KOPT-K1 (cell line): ENCODE results near the gene HIVEP2.
A peak's percentile ranks its signal among the peaks of the same experiment; 100 is the strongest.
"Not testable (repeated sequence)": the region's sequence is repeated elsewhere in the genome, so short reads cannot be mapped to it uniquely, and the experiment has no call there.

Experiments used
- H3K27ac ChIP-seq: fragments of 200-600 bp; sonication (generic); 2 replicates; pipeline ENCODE4 v1.5.1; 2016; ENCODE audit warnings: antibody characterized with exemption, mild to moderate bottlenecking, low read depth, low read length; ENCODE audit not compliant: poor library complexity, severe bottlenecking
- H3K36me3 ChIP-seq: fragments of 200-600 bp; sonication (generic); 2 replicates; pipeline ENCODE4 v1.5.1; 2017; ENCODE audit warnings: antibody characterized with exemption, mild to moderate bottlenecking, low read length, moderate library complexity; ENCODE audit not compliant: insufficient read depth
- H3K9me3 ChIP-seq: fragments of 200-600 bp; sonication (generic); 2 replicates; pipeline ENCODE4 v1.5.1; 2017; ENCODE audit warnings: antibody characterized with exemption, low read length, mild to moderate bottlenecking; ENCODE audit not compliant: insufficient read depth, poor library complexity, severe bottlenecking

The HIVEP2 gene, protein sequence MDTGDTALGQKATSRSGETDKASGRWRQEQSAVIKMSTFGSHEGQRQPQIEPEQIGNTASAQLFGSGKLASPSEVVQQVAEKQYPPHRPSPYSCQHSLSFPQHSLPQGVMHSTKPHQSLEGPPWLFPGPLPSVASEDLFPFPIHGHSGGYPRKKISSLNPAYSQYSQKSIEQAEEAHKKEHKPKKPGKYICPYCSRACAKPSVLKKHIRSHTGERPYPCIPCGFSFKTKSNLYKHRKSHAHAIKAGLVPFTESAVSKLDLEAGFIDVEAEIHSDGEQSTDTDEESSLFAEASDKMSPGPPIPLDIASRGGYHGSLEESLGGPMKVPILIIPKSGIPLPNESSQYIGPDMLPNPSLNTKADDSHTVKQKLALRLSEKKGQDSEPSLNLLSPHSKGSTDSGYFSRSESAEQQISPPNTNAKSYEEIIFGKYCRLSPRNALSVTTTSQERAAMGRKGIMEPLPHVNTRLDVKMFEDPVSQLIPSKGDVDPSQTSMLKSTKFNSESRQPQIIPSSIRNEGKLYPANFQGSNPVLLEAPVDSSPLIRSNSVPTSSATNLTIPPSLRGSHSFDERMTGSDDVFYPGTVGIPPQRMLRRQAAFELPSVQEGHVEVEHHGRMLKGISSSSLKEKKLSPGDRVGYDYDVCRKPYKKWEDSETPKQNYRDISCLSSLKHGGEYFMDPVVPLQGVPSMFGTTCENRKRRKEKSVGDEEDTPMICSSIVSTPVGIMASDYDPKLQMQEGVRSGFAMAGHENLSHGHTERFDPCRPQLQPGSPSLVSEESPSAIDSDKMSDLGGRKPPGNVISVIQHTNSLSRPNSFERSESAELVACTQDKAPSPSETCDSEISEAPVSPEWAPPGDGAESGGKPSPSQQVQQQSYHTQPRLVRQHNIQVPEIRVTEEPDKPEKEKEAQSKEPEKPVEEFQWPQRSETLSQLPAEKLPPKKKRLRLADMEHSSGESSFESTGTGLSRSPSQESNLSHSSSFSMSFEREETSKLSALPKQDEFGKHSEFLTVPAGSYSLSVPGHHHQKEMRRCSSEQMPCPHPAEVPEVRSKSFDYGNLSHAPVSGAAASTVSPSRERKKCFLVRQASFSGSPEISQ (N-terminal part only)

DNA sequence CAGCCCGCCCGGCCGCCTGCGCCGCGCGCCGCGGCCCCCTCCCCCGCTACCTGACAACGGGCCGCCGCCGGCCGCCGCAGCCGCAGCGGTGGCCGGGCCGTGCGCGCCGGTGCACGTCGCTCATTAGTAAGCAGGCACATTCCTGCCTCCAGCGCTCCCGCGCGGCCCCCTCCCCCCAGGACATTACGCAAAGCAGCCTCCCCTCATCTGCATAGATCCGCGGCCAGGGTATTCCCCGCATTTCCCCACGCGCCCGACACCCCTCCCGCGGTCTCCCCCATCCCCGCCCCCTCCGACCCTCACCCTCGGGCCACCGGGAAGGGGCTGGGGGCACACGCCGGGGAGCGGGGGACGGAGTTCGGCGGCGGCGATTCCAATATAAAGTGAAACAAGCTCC lies at the start of gene HIVEP2:
Gene HIVEP2, minus strand, starts transcription at position 128 of the 397 bp plus-strand sequence. CDS start 170,438 bp downstream, outside the sequence.
- Histone ChIP-seq H3K36me3 (no peaks in the 10 kb centered on the region), H3K27ac (peak within 1 kb of the TSS; percentile 100), H3K9me3 (no peaks in the 10 kb centered on the region)

DNA sequence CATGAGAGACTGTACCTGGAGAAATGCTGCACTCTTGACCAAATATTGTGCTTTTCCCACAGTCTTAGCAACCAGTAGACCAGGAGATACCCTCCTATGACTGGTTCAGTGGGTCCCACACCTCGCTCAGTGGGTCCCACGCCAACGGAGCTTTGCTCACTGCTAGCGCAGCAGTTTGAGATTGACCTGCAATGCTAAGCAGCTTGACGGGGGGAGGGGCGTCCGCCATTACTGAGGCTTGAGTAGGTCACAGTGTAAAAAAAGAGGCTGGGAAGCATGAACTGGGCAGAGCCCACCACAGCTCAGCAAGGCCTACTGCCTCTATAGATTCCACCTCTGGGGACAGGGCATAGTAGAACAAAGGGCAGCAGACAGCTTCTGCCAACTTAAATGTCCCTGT lies 49.0 kb upstream of the HIVEP2 start:
- H3K9me3 ChIP-seq = no peaks in the 10 kb centered on the region
- H3K27ac ChIP-seq = no peak overlapping the region
- no peaks in the 10 kb centered on the region for H3K36me3 ChIP-seq

DNA sequence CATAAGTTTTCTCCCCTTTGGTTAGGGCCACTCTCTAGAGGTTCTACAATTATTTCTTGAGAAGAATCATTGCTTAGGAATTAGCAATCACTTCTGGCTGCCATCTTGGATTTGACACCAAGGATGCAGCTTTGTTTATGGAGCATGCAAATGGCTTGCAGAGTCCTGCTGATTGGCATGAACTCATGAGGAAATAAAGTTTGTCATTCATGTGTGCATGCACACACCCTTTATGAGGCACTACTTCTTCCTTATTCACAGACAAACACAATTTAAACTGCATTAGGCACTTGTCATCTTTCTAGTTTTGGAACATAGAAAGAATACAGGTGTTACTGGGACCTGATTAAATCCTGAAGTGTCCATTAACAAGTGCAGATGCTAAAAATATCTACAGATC lies 42.5 kb upstream of the HIVEP2 start:
- Histone ChIP-seq H3K36me3 (no peaks in the 10 kb centered on the region), H3K9me3 (peaks cover 7% of the 10 kb centered on the region), H3K27ac (no peak overlapping the region)

DNA sequence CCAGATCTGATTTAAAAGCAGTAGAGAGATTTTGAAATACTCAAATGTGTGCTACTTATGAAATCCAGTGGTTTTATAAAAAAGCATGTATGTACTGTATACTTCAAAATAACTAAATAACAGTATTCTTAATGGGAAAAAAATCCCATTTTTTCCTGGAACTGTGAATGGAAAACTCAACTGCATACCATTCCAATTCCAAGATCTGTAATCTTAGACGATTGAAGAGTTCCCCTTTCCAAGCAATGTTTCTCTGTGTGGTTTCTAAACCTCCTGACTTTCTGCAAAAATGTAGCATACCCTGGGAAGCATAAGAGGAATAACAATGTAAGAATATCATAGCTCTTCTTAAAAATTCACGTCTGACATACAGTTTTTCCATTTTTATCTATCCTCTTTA lies 40.3 kb upstream of the HIVEP2 start:
- peaks cover 12% of the 10 kb centered on the region for H3K9me3 ChIP-seq
- H3K36me3 ChIP-seq = no peaks in the 10 kb centered on the region
- H3K27ac ChIP-seq = no peak overlapping the region

DNA sequence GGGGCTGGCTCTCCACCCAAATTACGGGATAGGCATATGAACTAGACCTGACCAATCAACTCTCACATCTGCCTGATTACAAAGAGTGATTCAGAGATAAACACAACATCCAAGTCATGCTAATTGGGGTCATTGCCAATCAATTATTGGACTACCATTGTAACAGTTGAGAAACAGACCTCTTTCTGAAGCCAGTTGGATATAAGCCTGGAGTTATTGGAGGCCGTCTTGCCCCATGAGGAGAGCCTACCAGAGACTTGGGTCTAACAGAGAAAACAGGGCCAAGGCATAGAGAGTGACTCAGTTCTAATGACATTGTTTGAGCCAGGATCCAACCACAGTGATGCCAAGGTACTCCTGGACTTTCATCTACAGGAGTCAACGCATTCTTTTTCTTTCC lies 39.4 kb upstream of the HIVEP2 start:
- Histone ChIP-seq H3K27ac (no peak overlapping the region), H3K9me3 (peaks cover 12% of the 10 kb centered on the region), H3K36me3 (no peaks in the 10 kb centered on the region)

DNA sequence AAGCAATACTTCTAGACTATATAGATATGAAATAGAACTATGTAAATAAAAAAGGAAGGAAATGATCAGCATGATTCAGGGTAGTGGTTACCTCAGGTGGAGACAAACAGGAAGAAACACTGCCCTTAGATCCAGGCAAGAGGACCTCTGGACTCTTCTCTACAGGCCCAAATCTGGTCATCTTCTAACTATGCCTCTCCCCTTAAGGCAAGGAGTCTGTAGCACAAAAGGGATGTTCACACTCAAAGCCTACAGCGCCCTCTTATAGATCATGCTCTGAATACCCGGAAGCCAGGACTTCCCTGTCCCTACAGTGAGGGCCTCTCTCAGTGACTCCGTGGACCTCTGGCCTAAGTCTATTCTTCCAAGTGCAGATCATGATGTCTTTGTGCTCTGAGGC lies 30.4 kb upstream of the HIVEP2 start:
- Histone ChIP-seq H3K27ac (no peak overlapping the region), H3K36me3 (no peaks in the 10 kb centered on the region)

DNA sequence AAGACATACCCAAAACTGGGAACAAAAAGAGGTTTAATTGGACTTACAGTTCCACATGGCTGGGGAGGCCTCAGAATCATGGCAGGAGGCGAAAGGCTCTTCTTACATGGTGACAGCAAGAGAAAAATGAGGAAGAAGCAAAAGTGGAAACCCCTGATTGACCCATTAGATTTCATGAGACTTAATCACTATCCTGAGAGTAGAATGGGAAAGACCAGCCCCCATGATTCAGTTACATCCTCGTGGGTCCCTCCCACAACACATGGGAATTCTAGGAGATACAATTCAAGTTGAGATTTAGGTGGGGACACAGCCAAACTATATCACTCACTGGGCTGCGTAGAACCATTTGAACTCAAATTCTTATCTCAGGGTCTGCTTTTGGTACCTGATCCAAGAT lies 26.0 kb upstream of the HIVEP2 start:
- not testable (repeated sequence) for H3K36me3 ChIP-seq, H3K27ac ChIP-seq, H3K9me3 ChIP-seq

More for the DNA sequence above, 30.4 kb upstream of the HIVEP2 start:
- H3K9me3 ChIP-seq = peaks cover 5% of the 10 kb centered on the region

DNA sequence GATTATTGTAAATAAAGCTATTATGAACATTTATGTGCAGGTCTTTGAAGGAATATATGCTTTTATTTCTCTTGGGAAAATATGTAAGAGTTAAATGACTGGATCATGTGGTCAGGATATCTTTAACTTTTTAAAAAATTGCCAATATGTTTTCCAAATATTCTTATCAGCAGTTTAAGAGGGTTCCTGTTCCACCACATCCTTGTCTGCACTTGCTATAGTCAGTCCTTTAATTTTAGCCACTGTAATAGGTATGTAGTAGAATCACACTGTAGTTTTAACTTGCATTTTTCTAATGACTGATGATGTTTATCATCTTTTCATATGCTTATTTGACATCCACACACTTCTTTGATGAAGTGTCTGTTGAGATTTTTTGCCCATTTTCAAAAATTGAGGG lies 23.6 kb upstream of the HIVEP2 start:
- Histone ChIP-seq H3K36me3 (no peaks in the 10 kb centered on the region), H3K27ac (no peak overlapping the region), H3K9me3 (no peaks in the 10 kb centered on the region)

DNA sequence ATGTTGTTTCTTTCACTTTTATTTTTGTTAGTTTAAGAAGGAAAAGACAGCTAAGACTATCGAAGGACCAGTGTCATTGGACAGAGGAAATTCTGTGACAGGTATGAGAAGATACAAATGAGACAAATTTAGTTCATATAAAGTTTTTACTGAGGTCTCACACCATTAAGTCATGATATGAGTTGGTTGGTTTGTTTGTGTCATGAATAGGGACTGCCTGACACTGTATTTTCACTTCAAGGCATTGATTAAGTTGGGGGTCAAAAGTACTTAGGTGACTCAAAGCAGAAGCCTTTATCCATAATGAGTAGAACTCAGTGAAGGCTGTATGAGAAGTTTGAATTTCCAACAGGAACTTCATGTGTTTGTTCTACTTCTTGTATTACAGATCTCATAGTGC lies 21.3 kb upstream of the HIVEP2 start:
- Histone ChIP-seq H3K27ac (no peak overlapping the region), H3K9me3 (peaks cover under 1% of the 10 kb centered on the region), H3K36me3 (no peaks in the 10 kb centered on the region)

DNA sequence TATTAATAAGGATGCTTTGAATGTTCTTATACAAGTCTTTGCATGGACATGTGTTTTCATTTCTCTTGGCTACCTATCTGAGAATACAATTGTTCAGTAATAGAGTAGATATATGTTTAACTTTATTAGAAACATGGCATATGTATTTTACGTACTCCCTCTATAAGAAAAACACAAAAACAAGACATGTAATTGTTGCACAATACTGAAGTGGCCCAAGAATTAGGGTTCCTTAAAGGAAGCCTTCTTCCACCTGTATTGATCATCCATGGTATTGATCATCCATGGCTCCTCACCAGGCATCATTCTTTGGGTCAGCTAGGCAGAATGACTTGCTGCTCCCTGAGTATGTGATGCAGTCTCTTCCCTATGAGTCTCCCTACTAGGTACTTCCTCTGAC lies 20.2 kb upstream of the HIVEP2 start:
- peaks cover 11% of the 10 kb centered on the region for H3K9me3 ChIP-seq
- H3K27ac ChIP-seq = no peak overlapping the region
- H3K36me3 ChIP-seq = no peaks in the 10 kb centered on the region

DNA sequence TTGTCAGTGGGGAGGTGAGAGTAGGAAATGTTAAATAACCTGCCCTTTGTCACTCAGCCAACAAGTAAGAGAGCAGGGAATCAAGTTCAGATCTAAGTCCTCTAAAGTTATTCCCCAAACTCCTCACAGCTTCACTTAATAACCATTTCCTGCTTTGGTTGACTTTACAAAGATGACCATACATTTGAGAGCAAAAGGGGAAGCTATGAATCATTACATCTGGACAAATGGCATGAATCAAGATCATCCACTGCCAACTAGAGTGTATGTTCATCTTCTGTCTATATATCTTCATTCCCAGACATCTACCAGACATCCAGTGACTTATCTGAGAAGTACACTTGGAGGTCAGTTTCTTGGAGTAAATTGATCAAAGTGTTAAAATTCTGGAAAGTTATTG lies 15.1 kb upstream of the HIVEP2 start:
- Histone ChIP-seq H3K36me3 (no peaks in the 10 kb centered on the region), H3K9me3 (peaks cover 11% of the 10 kb centered on the region), H3K27ac (no peak overlapping the region)

DNA sequence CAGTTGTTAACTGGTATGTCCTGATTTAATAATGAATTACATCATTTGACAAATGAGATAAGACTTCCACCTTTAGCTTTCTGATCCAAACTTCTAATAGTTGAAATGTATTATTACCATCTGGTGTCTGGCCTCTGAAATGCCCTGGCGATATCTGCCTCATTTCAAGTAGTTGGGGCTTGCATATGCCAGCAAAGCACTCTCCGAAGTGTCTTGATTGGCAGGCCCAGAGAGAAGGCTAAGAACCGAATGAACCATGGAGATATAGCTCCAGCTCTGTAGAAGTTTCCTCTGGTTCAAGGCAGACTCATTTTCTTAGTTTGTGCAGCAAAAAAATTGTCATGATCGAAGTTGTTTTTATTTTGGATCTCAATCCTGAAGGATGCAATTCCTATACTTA lies 13.4 kb upstream of the HIVEP2 start:
- Histone ChIP-seq H3K36me3 (no peaks in the 10 kb centered on the region), H3K27ac (no peak overlapping the region), H3K9me3 (peaks cover 11% of the 10 kb centered on the region)

DNA sequence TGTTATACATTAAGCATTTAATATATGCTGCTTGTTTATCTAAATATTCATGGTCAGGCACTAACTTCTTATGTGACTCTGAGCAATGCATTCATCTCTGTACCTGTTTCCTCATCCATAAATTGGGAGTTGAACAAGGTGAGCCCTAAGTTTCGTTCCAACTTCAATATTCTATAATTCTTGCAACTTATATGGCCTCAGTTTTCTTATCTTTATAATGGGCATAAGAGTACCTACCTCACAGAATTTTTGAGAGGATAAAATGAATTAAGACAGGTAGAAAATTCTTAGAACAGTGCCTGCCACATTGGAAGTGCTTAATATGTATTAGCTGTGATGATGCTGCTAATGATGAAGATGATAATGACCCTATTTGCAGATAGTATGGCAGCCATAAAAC lies 11.8 kb upstream of the HIVEP2 start:
- no peak overlapping the region for H3K27ac ChIP-seq
- no peaks in the 10 kb centered on the region for H3K36me3 ChIP-seq
- H3K9me3 ChIP-seq = peaks cover 11% of the 10 kb centered on the region

DNA sequence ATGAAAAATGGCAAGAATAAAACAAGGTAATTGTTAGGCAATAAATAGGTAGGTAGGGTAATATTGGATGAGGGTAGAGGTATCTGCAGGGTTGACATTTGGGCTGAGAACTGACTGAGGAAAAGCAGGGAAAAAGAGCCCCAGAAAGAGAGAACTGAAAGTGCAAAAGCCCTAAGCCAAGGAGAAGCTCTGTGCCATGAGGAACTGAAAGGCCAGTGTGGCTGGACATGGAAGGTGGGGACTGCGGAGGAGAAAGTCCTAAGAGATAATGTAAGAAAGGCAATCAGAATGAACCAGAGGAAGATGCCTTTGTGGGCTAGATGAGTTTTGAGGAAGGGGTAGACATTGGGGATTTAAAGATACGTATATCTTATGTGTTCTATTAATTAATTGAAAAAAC lies 9.9 kb upstream of the HIVEP2 start:
- Histone ChIP-seq H3K9me3 (no peaks in the 10 kb centered on the region), H3K27ac (no peak overlapping the region), H3K36me3 (no peaks in the 10 kb centered on the region)
